ENCODE measurements around the gene TUBAL3. TPM values are rescaled to one million over a fixed set of nuclear protein-coding genes. Genes with fewer than 3 reads are reported as not detected.
"Not testable (repeated sequence)": the region's sequence is repeated elsewhere in the genome, so short reads cannot be mapped to it uniquely, and the experiment has no call there.

The TUBAL3 gene
- total RNA-seq, 1 donor from 2014 or later = not detected

- no peaks in the 10 kb centered on the region for H3K27me3 Mint-ChIP-seq (ENCODE audit: low read depth, unreplicated experiment)
- H3K4me1 ChIP-seq (ENCODE audit: insufficient read depth, low read length) = no peaks in the 10 kb centered on the region
- H3K4me1 Mint-ChIP-seq (ENCODE audit: low read depth, unreplicated experiment) = no peaks in the 10 kb centered on the region
- no peaks in the 10 kb centered on the region for H3K9me3 Mint-ChIP-seq (ENCODE audit: unreplicated experiment)
- TF ChIP-seq, protein P1, sequence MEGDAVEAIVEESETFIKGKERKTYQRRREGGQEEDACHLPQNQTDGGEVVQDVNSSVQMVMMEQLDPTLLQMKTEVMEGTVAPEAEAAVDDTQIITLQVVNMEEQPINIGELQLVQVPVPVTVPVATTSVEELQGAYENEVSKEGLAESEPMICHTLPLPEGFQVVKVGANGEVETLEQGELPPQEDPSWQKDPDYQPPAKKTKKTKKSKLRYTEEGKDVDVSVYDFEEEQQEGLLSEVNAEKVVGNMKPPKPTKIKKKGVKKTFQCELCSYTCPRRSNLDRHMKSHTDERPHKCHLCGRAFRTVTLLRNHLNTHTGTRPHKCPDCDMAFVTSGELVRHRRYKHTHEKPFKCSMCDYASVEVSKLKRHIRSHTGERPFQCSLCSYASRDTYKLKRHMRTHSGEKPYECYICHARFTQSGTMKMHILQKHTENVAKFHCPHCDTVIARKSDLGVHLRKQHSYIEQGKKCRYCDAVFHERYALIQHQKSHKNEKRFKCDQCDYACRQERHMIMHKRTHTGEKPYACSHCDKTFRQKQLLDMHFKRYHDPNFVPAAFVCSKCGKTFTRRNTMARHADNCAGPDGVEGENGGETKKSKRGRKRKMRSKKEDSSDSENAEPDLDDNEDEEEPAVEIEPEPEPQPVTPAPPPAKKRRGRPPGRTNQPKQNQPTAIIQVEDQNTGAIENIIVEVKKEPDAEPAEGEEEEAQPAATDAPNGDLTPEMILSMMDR (IDR thresholded peaks at IDR 0.05; ENCODE audit: insufficient read depth, low read depth, low read length) = no peak
- no peak for TF ChIP-seq EZH2 (IDR thresholded peaks at IDR 0.05; ENCODE audit: insufficient read depth, low read length)
- H3K27ac Mint-ChIP-seq (ENCODE audit: unreplicated experiment) = no peak within 1 kb of the TSS
- no peaks in the 10 kb centered on the region for H3K9me3 ChIP-seq (ENCODE audit: insufficient read depth, low read depth, low read length)
- H3K27me3 ChIP-seq (ENCODE audit: insufficient read depth, low read length) = no peaks in the 10 kb centered on the region
- peak within 1 kb of the TSS; percentile 89 for H2AFZ ChIP-seq (ENCODE audit: low read depth, low read length)
- H3K27ac ChIP-seq (ENCODE audit: low read depth, low read length) = peak within 1 kb of the TSS; percentile 78
- peaks cover 48% of the 10 kb centered on the region for H3K79me2 ChIP-seq (ENCODE audit: insufficient read depth, low read length)
- H3K36me3 Mint-ChIP-seq (ENCODE audit: low read depth, unreplicated experiment) = no peaks in the 10 kb centered on the region
- H3K4me2 ChIP-seq (ENCODE audit: low read length) = peak within 1 kb of the TSS; percentile 84
- peak within 1 kb of the TSS; percentile 89 for H3K4me3 ChIP-seq (ENCODE audit: insufficient read depth, low read depth, low read length)
- H3K36me3 ChIP-seq (ENCODE audit: insufficient read depth, low read length) = no peaks in the 10 kb centered on the region
- H3K4me3 Mint-ChIP-seq (ENCODE audit: unreplicated experiment) = peak within 1 kb of the TSS; percentile 77
- FAIRE-seq = no peak
- DNase-seq (ENCODE audit: low read depth) = peak; percentile 60
- no peaks in the 10 kb centered on the region for H4K20me1 ChIP-seq (ENCODE audit: insufficient read depth, low read length)
- H3K9ac ChIP-seq (ENCODE audit: low read length) = peak within 1 kb of the TSS; percentile 85
Measured at GRCh38 chr10:5412277-5412941, 7.8 kb upstream of the TUBAL3 start, which contains the start of gene NET1. Gene NET1 (plus strand): TSS chr10:5412557. CDS start chr10:5412693, 136 bp downstream.

- Mint-ChIP-seq H3K27ac (ENCODE audit: unreplicated experiment) (no peak overlapping the region), H3K27me3 (ENCODE audit: low read depth, unreplicated experiment) (no peaks in the 10 kb centered on the region), H3K4me1 (ENCODE audit: low read depth, unreplicated experiment) (no peaks in the 10 kb centered on the region), H3K9me3 (ENCODE audit: unreplicated experiment) (no peaks in the 10 kb centered on the region), H3K4me3 (ENCODE audit: unreplicated experiment) (peak overlapping the region; percentile 77), H3K36me3 (ENCODE audit: low read depth, unreplicated experiment) (no peaks in the 10 kb centered on the region)
- H3K4me2 ChIP-seq (ENCODE audit: low read length) = peak overlapping the region; percentile 84
- H3K4me3 ChIP-seq (ENCODE audit: insufficient read depth, low read depth, low read length) = peak overlapping the region; percentile 67
- H3K36me3 ChIP-seq (ENCODE audit: insufficient read depth, low read length) = no peaks in the 10 kb centered on the region
- H4K20me1 ChIP-seq (ENCODE audit: insufficient read depth, low read length) = no peaks in the 10 kb centered on the region
- no peak overlapping the region for H3K27ac ChIP-seq (ENCODE audit: low read depth, low read length)
- H3K9me3 ChIP-seq (ENCODE audit: insufficient read depth, low read depth, low read length) = no peaks in the 10 kb centered on the region
- no peak for FAIRE-seq
- H3K79me2 ChIP-seq (ENCODE audit: insufficient read depth, low read length) = peaks cover 43% of the 10 kb centered on the region
- H3K4me1 ChIP-seq (ENCODE audit: insufficient read depth, low read length) = no peaks in the 10 kb centered on the region
- peak overlapping the region; percentile 85 for H3K9ac ChIP-seq (ENCODE audit: low read length)
- peak overlapping the region; percentile 89 for H2AFZ ChIP-seq (ENCODE audit: low read depth, low read length)
- DNase-seq (ENCODE audit: low read depth) = no peak
- H3K27me3 ChIP-seq (ENCODE audit: insufficient read depth, low read length) = no peaks in the 10 kb centered on the region
- TF ChIP-seq, protein P1 (IDR thresholded peaks at IDR 0.05; ENCODE audit: insufficient read depth, low read depth, low read length) = no peak
- no peak for TF ChIP-seq EZH2 (IDR thresholded peaks at IDR 0.05; ENCODE audit: insufficient read depth, low read length)
Measured at GRCh38 chr10:5411941-5412276, 7.3 kb upstream of the TUBAL3 start.

- H3K9ac ChIP-seq (ENCODE audit: low read length); H3K36me3 ChIP-seq (ENCODE audit: insufficient read depth, low read length); H3K4me3 ChIP-seq (ENCODE audit: insufficient read depth, low read depth, low read length); H3K4me2 ChIP-seq (ENCODE audit: low read length); H3K36me3 Mint-ChIP-seq (ENCODE audit: low read depth, unreplicated experiment); H3K4me3 Mint-ChIP-seq (ENCODE audit: unreplicated experiment); H3K27me3 Mint-ChIP-seq (ENCODE audit: low read depth, unreplicated experiment); H3K27ac Mint-ChIP-seq (ENCODE audit: unreplicated experiment); DNase-seq (ENCODE audit: low read depth); FAIRE-seq; H3K27me3 ChIP-seq (ENCODE audit: insufficient read depth, low read length); H3K9me3 ChIP-seq (ENCODE audit: insufficient read depth, low read depth, low read length); H3K4me1 ChIP-seq (ENCODE audit: insufficient read depth, low read length); H3K4me1 Mint-ChIP-seq (ENCODE audit: low read depth, unreplicated experiment); H3K27ac ChIP-seq (ENCODE audit: low read depth, low read length); H4K20me1 ChIP-seq (ENCODE audit: insufficient read depth, low read length); H3K9me3 Mint-ChIP-seq (ENCODE audit: unreplicated experiment); H2AFZ ChIP-seq (ENCODE audit: low read depth, low read length): not testable (repeated sequence)
- H3K79me2 ChIP-seq (ENCODE audit: insufficient read depth, low read length) = peaks cover 32% of the 10 kb centered on the region
Measured at GRCh38 chr10:5410787-5411186, 6.2 kb upstream of the TUBAL3 start.

Data from astrocyte (in vitro differentiated cells and primary cell).